ENCODE measurements around the gene PRKAG3.

PRKAG3 gene

GRCh38 chr2:218831378-218831990, at the start of gene PRKAG3:
Gene PRKAG3 (minus strand): TSS chr2:218831803.
- DNase-seq (ENCODE audit: low spot score): no peak

GRCh38 chr2:218880859-218881594, 49.4 kb upstream of the PRKAG3 start:
- no peak for DNase-seq (ENCODE audit: low spot score)

GRCh38 chr2:218880102-218880858, 48.7 kb upstream of the PRKAG3 start, which contains the start of gene WNT10A:
Gene WNT10A (plus strand): TSS chr2:218880852. CDS start chr2:218880996, 144 bp downstream.
- DNase-seq (ENCODE audit: low spot score): no peak

GRCh38 chr2:218879776-218880101, 48.1 kb upstream of the PRKAG3 start:
- DNase-seq (ENCODE audit: low spot score): no peak

- DNase-seq (ENCODE audit: low spot score): no peak
Observed at GRCh38 chr2:218878926-218879761, 47.5 kb upstream of the PRKAG3 start.

- no peak for DNase-seq (ENCODE audit: low spot score)
Observed at GRCh38 chr2:218878486-218878885, 46.9 kb upstream of the PRKAG3 start.

GRCh38 chr2:218877891-218878290, 46.3 kb upstream of the PRKAG3 start:
- DNase-seq (ENCODE audit: low spot score): no peak

- DNase-seq (ENCODE audit: low spot score): no peak
Observed at GRCh38 chr2:218877331-218877730, 45.7 kb upstream of the PRKAG3 start.

- DNase-seq (ENCODE audit: low spot score): peak; percentile 55
Observed at GRCh38 chr2:218876562-218877219, 45.1 kb upstream of the PRKAG3 start.

GRCh38 chr2:218875692-218876246, 44.2 kb upstream of the PRKAG3 start:
- DNase-seq (ENCODE audit: low spot score): no peak

GRCh38 chr2:218873359-218874194, 42.0 kb upstream of the PRKAG3 start:
- DNase-seq (ENCODE audit: low spot score): no peak

GRCh38 chr2:218872645-218873358, 41.2 kb upstream of the PRKAG3 start:
- DNase-seq (ENCODE audit: low spot score): no peak

- DNase-seq (ENCODE audit: low spot score): no peak
Observed at GRCh38 chr2:218871345-218872302, 40.0 kb upstream of the PRKAG3 start.

- DNase-seq (ENCODE audit: low spot score): no peak
Observed at GRCh38 chr2:218870984-218871344, 39.4 kb upstream of the PRKAG3 start.

- no peak for DNase-seq (ENCODE audit: low spot score)
Observed at GRCh38 chr2:218869064-218869463, 37.5 kb upstream of the PRKAG3 start.

GRCh38 chr2:218867900-218868299, 36.3 kb upstream of the PRKAG3 start:
- DNase-seq (ENCODE audit: low spot score): no peak

- DNase-seq (ENCODE audit: low spot score): no peak
Observed at GRCh38 chr2:218865999-218866398, 34.4 kb upstream of the PRKAG3 start.

- no peak for DNase-seq (ENCODE audit: low spot score)
Observed at GRCh38 chr2:218865396-218865795, 33.8 kb upstream of the PRKAG3 start.

All from kidney capillary endothelial cell (primary cell).